ENCODE results near the gene UBE2B. TPM values are rescaled to one million over a fixed set of nuclear protein-coding genes. Genes with fewer than 3 reads are reported as not detected.

UBE2B gene
- total RNA-seq, 2 experiments from 2014 or later, result 7.6 to 70.3 TPM

DNA sequence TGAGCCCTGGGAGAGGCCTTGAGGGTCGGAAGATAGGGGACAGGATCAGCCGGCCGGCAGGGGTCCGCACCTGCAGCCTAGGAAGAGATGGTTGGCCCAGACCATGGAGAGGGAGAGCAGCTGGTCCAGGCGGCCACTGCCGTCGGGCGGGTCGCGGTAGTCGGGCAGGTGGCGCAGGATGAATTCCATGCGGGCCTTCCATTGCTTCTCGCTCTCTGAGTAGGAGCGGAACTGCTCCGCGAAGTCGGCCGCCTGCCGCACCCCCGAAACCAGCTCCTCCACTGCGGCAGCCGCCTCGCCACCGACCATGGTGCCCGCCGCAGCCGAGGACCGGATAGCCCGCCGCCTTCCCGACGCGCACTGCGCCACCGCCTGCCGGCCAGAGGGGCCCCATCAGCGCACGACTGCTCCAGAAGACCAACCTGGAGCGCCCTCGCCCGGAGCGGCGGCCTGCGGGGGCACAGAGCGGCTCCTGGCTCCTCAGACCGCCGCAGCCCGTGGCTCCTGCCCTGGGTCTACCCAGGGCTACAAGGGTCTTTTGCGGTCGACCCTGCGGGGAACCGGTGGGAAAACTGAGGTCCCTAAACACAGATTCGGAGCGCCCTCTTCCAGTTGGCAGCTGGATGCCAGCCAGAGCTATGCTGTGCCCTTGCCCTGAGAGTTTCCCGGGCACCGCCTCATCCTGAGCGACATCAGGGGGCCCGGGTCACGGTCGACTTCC, 40.3 kb downstream of the UBE2B start, which contains the start of gene CDKN2AIPNL:
Gene CDKN2AIPNL, minus strand, starts transcription at position 336 of the 721 bp plus-strand sequence. Its CDS starts 27 bp downstream, at position 309.
- Histone ChIP-seq H4K20me1 (ENCODE audit: insufficient read depth, low read length) (no peaks in the 10 kb centered on the region), H3K4me1 (ENCODE audit: insufficient read depth, low read length, poor library complexity, severe bottlenecking) (peaks cover 26% of the 10 kb centered on the region), H3K4me3 (ENCODE audit: low read depth, low read length, poor library complexity, severe bottlenecking) (peak within 1 kb of the TSS; percentile 100), H2AFZ (ENCODE audit: low read length) (peak within 1 kb of the TSS; percentile 96), H3K4me2 (ENCODE audit: low read length) (peak within 1 kb of the TSS; percentile 97), H3K79me2 (ENCODE audit: insufficient read depth, low read depth, low read length) (peaks cover 25% of the 10 kb centered on the region), H3K27ac (ENCODE audit: low read depth, low read length, poor library complexity, severe bottlenecking) (peak within 1 kb of the TSS; percentile 27), H3K9me2 (ENCODE audit: insufficient read depth, low read length) (no peaks in the 10 kb centered on the region), H3K36me3 (ENCODE audit: insufficient read depth, low read length) (peaks cover 22% of the 10 kb centered on the region), H3K9me3 (ENCODE audit: low read length) (no peaks in the 10 kb centered on the region)
- CTCF ChIA-PET (ENCODE audit: unreplicated experiment), result interaction anchor here (0.6 to 1.4 kb wide), 4 partner anchors 16 to 767 kb away, joined by 3 to 4 read pairs (median 4); no protein-coding TSS in a partner anchor
- intact Hi-C loops (cut with micrococcal nuclease; ENCODE audit: unreplicated experiment), result loop anchor here (2.0 to 10.0 kb wide), 5 partner anchors 107 to 326 kb away; partner anchors contain the start of gene CAMLG
- POLR2A ChIA-PET, result interaction anchor here (0.6 to 1.6 kb wide), 19 partner anchors 8 to 188 kb away, joined by 3 to 5 read pairs (median 4); no protein-coding TSS in a partner anchor
- peak; percentile 91 for DNase-seq (ENCODE audit: low spot score)
- no TSS peak for BruUV-seq (replicated peaks)
- TF ChIP-seq, protein P1, sequence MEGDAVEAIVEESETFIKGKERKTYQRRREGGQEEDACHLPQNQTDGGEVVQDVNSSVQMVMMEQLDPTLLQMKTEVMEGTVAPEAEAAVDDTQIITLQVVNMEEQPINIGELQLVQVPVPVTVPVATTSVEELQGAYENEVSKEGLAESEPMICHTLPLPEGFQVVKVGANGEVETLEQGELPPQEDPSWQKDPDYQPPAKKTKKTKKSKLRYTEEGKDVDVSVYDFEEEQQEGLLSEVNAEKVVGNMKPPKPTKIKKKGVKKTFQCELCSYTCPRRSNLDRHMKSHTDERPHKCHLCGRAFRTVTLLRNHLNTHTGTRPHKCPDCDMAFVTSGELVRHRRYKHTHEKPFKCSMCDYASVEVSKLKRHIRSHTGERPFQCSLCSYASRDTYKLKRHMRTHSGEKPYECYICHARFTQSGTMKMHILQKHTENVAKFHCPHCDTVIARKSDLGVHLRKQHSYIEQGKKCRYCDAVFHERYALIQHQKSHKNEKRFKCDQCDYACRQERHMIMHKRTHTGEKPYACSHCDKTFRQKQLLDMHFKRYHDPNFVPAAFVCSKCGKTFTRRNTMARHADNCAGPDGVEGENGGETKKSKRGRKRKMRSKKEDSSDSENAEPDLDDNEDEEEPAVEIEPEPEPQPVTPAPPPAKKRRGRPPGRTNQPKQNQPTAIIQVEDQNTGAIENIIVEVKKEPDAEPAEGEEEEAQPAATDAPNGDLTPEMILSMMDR (conservative IDR thresholded peaks at IDR 0.05; ENCODE audit: low read length), result peak; percentile 79
- TF ChIP-seq EZH2phosphoT487 (IDR thresholded peaks at IDR 0.05; ENCODE audit: borderline replicate concordance, low read depth, low read length), result no peak

DNA sequence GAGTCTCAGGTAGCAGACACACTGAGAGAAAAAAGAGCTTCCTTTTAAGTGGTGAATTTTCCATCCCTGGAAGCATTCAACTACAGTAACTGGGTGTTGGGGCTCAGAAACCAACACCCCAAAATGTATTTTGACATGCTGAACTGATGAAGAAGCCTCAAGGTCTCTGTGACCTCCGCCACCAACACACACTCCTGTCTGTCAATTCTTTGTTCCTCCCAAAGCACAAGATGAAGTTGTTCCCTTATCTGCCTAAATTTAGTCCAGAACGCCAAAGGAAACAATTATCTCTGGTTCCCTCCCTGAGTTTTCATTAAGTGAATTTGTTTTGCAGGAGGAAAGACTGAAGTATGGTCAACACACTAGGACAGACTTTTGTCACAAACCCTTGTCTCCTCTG, 41.7 kb downstream of the UBE2B start:
- CTCF ChIA-PET (ENCODE audit: unreplicated experiment), result no interaction called here

More for the DNA sequence above, 41.7 kb downstream of the UBE2B start:
- intact Hi-C loops (cut with micrococcal nuclease; ENCODE audit: unreplicated experiment), result loop anchor here (2.0 to 10.0 kb wide), 3 partner anchors 108 to 324 kb away; partner anchors contain the start of gene CAMLG
- H3K27ac ChIP-seq (ENCODE audit: low read depth, low read length, poor library complexity, severe bottlenecking), result no peak overlapping the region
- H3K4me2 ChIP-seq (ENCODE audit: low read length), result no peak overlapping the region
- POLR2A ChIA-PET, result interaction anchor here (0.6 kb wide), 1 partner anchor 12 kb away, joined by 3 read pairs; no protein-coding TSS in a partner anchor
- peaks cover 26% of the 10 kb centered on the region for H3K4me1 ChIP-seq (ENCODE audit: insufficient read depth, low read length, poor library complexity, severe bottlenecking)
- no peak for DNase-seq (ENCODE audit: low spot score)
- 0 out of 2 replicates have a peak overlapping the region, but pooled peaks have one; percentile 13 for H2AFZ ChIP-seq (ENCODE audit: low read length)
- no peak for TF ChIP-seq EZH2phosphoT487 (IDR thresholded peaks at IDR 0.05; ENCODE audit: borderline replicate concordance, low read depth, low read length)
- TF ChIP-seq, protein P1 (conservative IDR thresholded peaks at IDR 0.05; ENCODE audit: low read length), result no peak
- H3K4me3 ChIP-seq (ENCODE audit: low read depth, low read length, poor library complexity, severe bottlenecking), result no peak overlapping the region
- no TSS peak for BruUV-seq (replicated peaks)
- H3K79me2 ChIP-seq (ENCODE audit: insufficient read depth, low read depth, low read length), result peaks cover 25% of the 10 kb centered on the region
- H3K9me2 ChIP-seq (ENCODE audit: insufficient read depth, low read length), result no peaks in the 10 kb centered on the region
- H3K36me3 ChIP-seq (ENCODE audit: insufficient read depth, low read length), result peaks cover 14% of the 10 kb centered on the region
- no peaks in the 10 kb centered on the region for H4K20me1 ChIP-seq (ENCODE audit: insufficient read depth, low read length)
- no peaks in the 10 kb centered on the region for H3K9me3 ChIP-seq (ENCODE audit: low read length)
